HepG2 (cell line): ENCODE measurements around the gene CMTM5.

Experiments used
- EEA1 ChIP-seq: sonication (generic); formaldehyde crosslinking; IDR thresholded peaks from 2 replicates; pipeline ENCODE4 v1.5.1; 2020; ENCODE audit warnings: mild to moderate bottlenecking, missing genetic modification reagents, borderline replicate concordance
- FOXM1 ChIP-seq: sonication (generic); formaldehyde crosslinking; IDR thresholded peaks from 2 replicates; pipeline ENCODE4 v1.5.0; 2020; ENCODE audit warnings: missing genetic modification reagents
- ZNF225 ChIP-seq: sonication (generic); formaldehyde crosslinking; IDR thresholded peaks from 2 replicates; pipeline ENCODE4 v1.4.0; 2020; ENCODE audit warnings: mild to moderate bottlenecking, missing genetic modification reagents

GRCh38 chr14:23382731-23383440 lies 6.0 kb downstream of the CMTM5 start:
- no peak for TF ChIP-seq ZNF225 (CRISPR knock-in tag)
- no peak for TF ChIP-seq FOXM1 (CRISPR knock-in tag)
- no peak for TF ChIP-seq EEA1
